Measurements from ENCODE around the gene SMIM3. TPM values are rescaled to one million over a fixed set of nuclear protein-coding genes. Genes with fewer than 3 reads are reported as not detected.

Gene SMIM3
- total RNA-seq, 1 donor from 2014 or later, result 9.5 TPM

- TF ChIP-seq, protein P1, sequence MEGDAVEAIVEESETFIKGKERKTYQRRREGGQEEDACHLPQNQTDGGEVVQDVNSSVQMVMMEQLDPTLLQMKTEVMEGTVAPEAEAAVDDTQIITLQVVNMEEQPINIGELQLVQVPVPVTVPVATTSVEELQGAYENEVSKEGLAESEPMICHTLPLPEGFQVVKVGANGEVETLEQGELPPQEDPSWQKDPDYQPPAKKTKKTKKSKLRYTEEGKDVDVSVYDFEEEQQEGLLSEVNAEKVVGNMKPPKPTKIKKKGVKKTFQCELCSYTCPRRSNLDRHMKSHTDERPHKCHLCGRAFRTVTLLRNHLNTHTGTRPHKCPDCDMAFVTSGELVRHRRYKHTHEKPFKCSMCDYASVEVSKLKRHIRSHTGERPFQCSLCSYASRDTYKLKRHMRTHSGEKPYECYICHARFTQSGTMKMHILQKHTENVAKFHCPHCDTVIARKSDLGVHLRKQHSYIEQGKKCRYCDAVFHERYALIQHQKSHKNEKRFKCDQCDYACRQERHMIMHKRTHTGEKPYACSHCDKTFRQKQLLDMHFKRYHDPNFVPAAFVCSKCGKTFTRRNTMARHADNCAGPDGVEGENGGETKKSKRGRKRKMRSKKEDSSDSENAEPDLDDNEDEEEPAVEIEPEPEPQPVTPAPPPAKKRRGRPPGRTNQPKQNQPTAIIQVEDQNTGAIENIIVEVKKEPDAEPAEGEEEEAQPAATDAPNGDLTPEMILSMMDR (conservative IDR thresholded peaks at IDR 0.05; ENCODE audit: low read depth, low read length), result no peak
- H3K4me3 ChIP-seq (ENCODE audit: low read depth, low read length), result no peak overlapping the region
- no peak for DNase-seq (ENCODE audit: low read depth)
These were observed 28.1 kb upstream of the SMIM3 start for GRCh38 chr5:150750469-150750868.

GRCh38 chr5:150751096-150751891, 27.3 kb upstream of the SMIM3 start:
- TF ChIP-seq, protein P1 (conservative IDR thresholded peaks at IDR 0.05; ENCODE audit: low read depth, low read length), result no peak
- H3K4me3 ChIP-seq (ENCODE audit: low read depth, low read length), result no peak overlapping the region
- no peak for DNase-seq (ENCODE audit: low read depth)

GRCh38 chr5:150753463-150753862, 25.1 kb upstream of the SMIM3 start:
- DNase-seq (ENCODE audit: low read depth), result no peak
- TF ChIP-seq, protein P1 (conservative IDR thresholded peaks at IDR 0.05; ENCODE audit: low read depth, low read length), result no peak
- H3K4me3 ChIP-seq (ENCODE audit: low read depth, low read length), result no peak overlapping the region

- TF ChIP-seq, protein P1 (conservative IDR thresholded peaks at IDR 0.05; ENCODE audit: low read depth, low read length), result no peak
These were observed 24.7 kb upstream of the SMIM3 start for GRCh38 chr5:150753863-150754262.

DNA sequence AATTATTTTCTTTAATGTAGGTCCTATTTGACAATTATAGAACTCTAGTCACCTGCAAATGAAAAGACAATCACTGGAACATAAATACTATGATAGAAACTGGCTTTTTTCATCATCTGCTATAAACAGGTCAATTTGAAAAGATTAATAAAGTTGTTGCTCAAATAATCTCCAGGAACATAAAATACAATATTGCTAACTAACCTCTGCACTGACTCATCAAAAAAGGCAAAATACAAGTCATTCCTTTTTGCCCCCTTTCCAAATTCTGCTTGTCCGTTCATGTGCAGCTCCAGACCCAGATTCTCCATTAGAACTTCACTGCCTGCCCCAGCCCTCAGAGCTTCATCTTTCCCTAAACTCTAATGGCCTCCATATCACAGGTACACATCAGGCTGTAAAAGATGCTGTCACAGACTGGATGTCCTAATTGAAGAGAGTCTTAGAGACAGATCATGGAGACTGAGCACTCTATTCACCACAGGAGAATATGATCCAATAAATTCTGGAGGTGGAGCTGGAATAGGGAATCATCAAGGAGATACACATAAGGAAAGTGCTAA, 21.4 kb upstream of the SMIM3 start:
- peak overlapping the region; percentile 72 for H3K4me3 ChIP-seq (ENCODE audit: low read depth, low read length)
- DNase-seq (ENCODE audit: low read depth), result no peak
- TF ChIP-seq, protein P1 (conservative IDR thresholded peaks at IDR 0.05; ENCODE audit: low read depth, low read length), result no peak

More at GRCh38 chr5:150753863-150754262, 24.7 kb upstream of the SMIM3 start:
- DNase-seq (ENCODE audit: low read depth), result no peak
- no peak overlapping the region for H3K4me3 ChIP-seq (ENCODE audit: low read depth, low read length)

DNA sequence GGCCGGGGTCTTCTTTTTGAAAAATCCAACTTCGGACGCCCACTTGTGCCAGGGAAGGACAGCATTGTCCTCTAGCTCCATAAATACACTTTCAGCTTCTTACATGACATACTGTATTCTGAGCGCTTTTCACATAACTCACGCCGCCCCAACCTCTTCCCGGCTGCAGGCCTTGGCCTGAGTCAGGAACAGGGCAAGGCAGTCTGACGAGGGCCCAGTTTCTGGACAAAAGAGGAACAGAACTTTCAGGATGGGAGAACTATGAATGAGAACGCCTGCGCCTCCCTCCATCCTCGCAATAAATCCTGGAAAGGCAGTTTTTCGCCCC, 20.4 kb upstream of the SMIM3 start:
- peak overlapping the region; percentile 72 for H3K4me3 ChIP-seq (ENCODE audit: low read depth, low read length)
- TF ChIP-seq, protein P1 (conservative IDR thresholded peaks at IDR 0.05; ENCODE audit: low read depth, low read length), result no peak
- no peak for DNase-seq (ENCODE audit: low read depth)
